Vagina (tissue), 2 donors: ENCODE data around the gene ZBTB11.

Source experiments
- CTCF ChIP-seq, 3 experiments: fragments of 450-650 bp in 2 of 3; fragments of 200-600 bp in 1 of 3; sonication (generic) in 1 of 3; IDR thresholded peaks; one replicate each; pipeline ENCODE4 v1.5.1; 2017 to 2019; ENCODE audit warnings: antibody characterized with exemption in 3 of 3, mild to moderate bottlenecking in 2 of 3, moderate library complexity in 2 of 3
- POLR2A ChIP-seq, 2 donors: fragments of 450-650 bp; IDR thresholded peaks; one replicate each; pipeline ENCODE4 v1.6.1; 2017; ENCODE audit warnings: antibody characterized with exemption in 2 of 2, mild to moderate bottlenecking in 2 of 2, moderate library complexity in 2 of 2

DNA sequence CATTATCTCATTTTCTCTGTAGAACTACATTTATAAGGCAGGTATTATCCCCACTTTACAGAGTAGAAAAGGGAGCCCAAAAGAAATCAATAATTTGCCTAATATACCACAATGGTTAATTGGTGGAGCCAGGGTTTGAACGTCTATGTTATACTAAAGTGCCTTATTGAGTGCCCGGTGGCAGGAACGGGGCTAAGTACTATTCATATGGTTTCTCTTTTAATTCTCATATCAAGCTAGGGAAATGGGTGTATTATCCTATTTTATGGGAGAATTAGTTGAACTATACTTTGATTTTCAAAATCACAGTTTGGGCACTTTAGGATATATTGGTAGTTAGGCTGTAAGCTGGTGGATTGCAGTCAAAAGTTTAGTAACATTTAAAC, 49.0 kb upstream of the ZBTB11 start:
- TF ChIP-seq POLR2A (IDR thresholded peaks at IDR 0.05) = no peak
- no peak for TF ChIP-seq CTCF (IDR thresholded peaks at IDR 0.05)
